ENCODE measurements around the gene PHLDA3. TPM values are rescaled to one million over a fixed set of nuclear protein-coding genes. Genes with fewer than 3 reads are reported as not detected.

PHLDA3 gene
- polyA plus RNA-seq, 1 donor from 2014 or later = 35.1 TPM

DNA sequence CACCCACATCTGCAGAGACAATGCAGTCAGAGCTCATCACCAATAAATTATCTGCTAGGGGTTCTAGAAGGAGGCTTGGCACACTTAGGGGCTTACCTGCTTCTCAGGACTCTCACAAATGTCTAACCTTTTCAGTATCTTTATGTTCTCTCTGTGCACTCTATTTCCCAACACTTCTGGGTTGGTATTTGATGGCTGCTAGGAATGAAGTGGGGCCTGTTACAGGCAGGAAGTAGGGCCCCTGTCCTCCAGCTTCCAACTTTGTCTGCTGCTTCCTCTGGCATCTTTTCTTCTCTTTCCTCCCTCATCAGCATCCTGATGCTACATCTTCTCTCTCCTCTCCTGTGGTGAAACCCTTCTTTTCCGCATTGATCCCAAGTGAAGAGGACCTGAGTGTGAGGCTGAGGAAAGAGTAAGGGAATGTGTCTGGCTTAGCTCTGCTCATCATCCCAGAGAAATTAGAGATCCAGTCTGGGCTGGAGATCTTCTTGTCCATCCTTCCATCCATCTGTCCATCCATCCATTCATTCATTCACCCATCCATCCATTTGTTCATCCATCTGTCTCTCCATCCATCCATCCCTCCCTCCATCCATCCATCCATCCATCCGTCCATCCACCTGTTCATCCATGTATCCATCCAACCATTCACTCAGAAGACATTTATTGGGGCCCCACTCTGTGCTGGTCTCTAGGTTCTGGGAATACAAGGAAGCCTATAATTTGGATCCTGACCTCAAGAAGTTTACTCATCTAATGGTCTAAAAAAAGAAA, 40.8 kb upstream of the PHLDA3 start:
- H2AFZ ChIP-seq (ENCODE audit: low read depth, low read length) = no peak overlapping the region
- H3F3A ChIP-seq (ENCODE audit: insufficient read depth, low read length, poor library complexity, severe bottlenecking) = no peaks in the 10 kb centered on the region
- H3K79me2 ChIP-seq (replicated peaks; ENCODE audit: insufficient read depth, low read length) = no peaks in the 10 kb centered on the region
- no peaks in the 10 kb centered on the region for H3K36me3 ChIP-seq (ENCODE audit: insufficient read depth, low read length)
- no peak overlapping the region for H3K4me2 ChIP-seq (ENCODE audit: low read length)
- no peak overlapping the region for H3K27ac ChIP-seq (ENCODE audit: low read length)
- H3K27me3 ChIP-seq (ENCODE audit: insufficient read depth, low read depth, low read length) = peaks cover 17% of the 10 kb centered on the region
- no peak overlapping the region for H3K9ac ChIP-seq (ENCODE audit: low read length)
- TF ChIP-seq MXI1 (conservative IDR thresholded peaks at IDR 0.05; ENCODE audit: poor library complexity, severe bottlenecking) (no peak), SMC3 (conservative IDR thresholded peaks at IDR 0.05; ENCODE audit: poor library complexity) (no peak), POLR2AphosphoS5 (IDR thresholded peaks at IDR 0.05) (no peak), TAF1 (IDR thresholded peaks at IDR 0.05; ENCODE audit: low read depth) (no peak), CTCF (IDR thresholded peaks at IDR 0.05; ENCODE audit: poor library complexity, severe bottlenecking) (no peak), EZH2 (IDR thresholded peaks at IDR 0.05; ENCODE audit: borderline replicate concordance, insufficient read depth, low read length, poor library complexity, severe bottlenecking) (no peak), EP300 (conservative IDR thresholded peaks at IDR 0.05; ENCODE audit: poor library complexity, severe bottlenecking) (no peak), RAD21 (conservative IDR thresholded peaks at IDR 0.05) (no peak)
- TF ChIP-seq, protein P1, sequence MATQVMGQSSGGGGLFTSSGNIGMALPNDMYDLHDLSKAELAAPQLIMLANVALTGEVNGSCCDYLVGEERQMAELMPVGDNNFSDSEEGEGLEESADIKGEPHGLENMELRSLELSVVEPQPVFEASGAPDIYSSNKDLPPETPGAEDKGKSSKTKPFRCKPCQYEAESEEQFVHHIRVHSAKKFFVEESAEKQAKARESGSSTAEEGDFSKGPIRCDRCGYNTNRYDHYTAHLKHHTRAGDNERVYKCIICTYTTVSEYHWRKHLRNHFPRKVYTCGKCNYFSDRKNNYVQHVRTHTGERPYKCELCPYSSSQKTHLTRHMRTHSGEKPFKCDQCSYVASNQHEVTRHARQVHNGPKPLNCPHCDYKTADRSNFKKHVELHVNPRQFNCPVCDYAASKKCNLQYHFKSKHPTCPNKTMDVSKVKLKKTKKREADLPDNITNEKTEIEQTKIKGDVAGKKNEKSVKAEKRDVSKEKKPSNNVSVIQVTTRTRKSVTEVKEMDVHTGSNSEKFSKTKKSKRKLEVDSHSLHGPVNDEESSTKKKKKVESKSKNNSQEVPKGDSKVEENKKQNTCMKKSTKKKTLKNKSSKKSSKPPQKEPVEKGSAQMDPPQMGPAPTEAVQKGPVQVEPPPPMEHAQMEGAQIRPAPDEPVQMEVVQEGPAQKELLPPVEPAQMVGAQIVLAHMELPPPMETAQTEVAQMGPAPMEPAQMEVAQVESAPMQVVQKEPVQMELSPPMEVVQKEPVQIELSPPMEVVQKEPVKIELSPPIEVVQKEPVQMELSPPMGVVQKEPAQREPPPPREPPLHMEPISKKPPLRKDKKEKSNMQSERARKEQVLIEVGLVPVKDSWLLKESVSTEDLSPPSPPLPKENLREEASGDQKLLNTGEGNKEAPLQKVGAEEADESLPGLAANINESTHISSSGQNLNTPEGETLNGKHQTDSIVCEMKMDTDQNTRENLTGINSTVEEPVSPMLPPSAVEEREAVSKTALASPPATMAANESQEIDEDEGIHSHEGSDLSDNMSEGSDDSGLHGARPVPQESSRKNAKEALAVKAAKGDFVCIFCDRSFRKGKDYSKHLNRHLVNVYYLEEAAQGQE (IDR thresholded peaks at IDR 0.05; ENCODE audit: borderline replicate concordance) = no peak
- no peaks in the 10 kb centered on the region for H3K9me2 ChIP-seq (ENCODE audit: insufficient read depth, low read length)
- H3K9me3 ChIP-seq (ENCODE audit: low read length) = no peaks in the 10 kb centered on the region
- H4K20me1 ChIP-seq (ENCODE audit: insufficient read depth) = no peaks in the 10 kb centered on the region
- no peak overlapping the region for H3K4me3 ChIP-seq (ENCODE audit: low read length)

GRCh38 chr1:201508809-201509208, 39.8 kb upstream of the PHLDA3 start:
- no peak overlapping the region for H3K9ac ChIP-seq (ENCODE audit: low read length)

More at GRCh38 chr1:201508809-201509208, 39.8 kb upstream of the PHLDA3 start:
- peaks cover 17% of the 10 kb centered on the region for H3K27me3 ChIP-seq (ENCODE audit: insufficient read depth, low read depth, low read length)
- H3K4me3 ChIP-seq (ENCODE audit: low read length) = no peak overlapping the region
- no peak for TF ChIP-seq POLR2AphosphoS5 (IDR thresholded peaks at IDR 0.05)
- TF ChIP-seq, protein P1 (IDR thresholded peaks at IDR 0.05; ENCODE audit: borderline replicate concordance) = no peak
- TF ChIP-seq MXI1 (conservative IDR thresholded peaks at IDR 0.05; ENCODE audit: poor library complexity, severe bottlenecking) = no peak
- TF ChIP-seq CTCF (IDR thresholded peaks at IDR 0.05; ENCODE audit: poor library complexity, severe bottlenecking) = no peak
- no peak for TF ChIP-seq EP300 (conservative IDR thresholded peaks at IDR 0.05; ENCODE audit: poor library complexity, severe bottlenecking)
- no peak for TF ChIP-seq SMC3 (conservative IDR thresholded peaks at IDR 0.05; ENCODE audit: poor library complexity)
- no peak for TF ChIP-seq RAD21 (conservative IDR thresholded peaks at IDR 0.05)
- TF ChIP-seq EZH2 (IDR thresholded peaks at IDR 0.05; ENCODE audit: borderline replicate concordance, insufficient read depth, low read length, poor library complexity, severe bottlenecking) = no peak
- no peak for TF ChIP-seq TAF1 (IDR thresholded peaks at IDR 0.05; ENCODE audit: low read depth)
- no peaks in the 10 kb centered on the region for H3K9me3 ChIP-seq (ENCODE audit: low read length)
- H2AFZ ChIP-seq (ENCODE audit: low read depth, low read length) = no peak overlapping the region
- H3K9me2 ChIP-seq (ENCODE audit: insufficient read depth, low read length) = no peaks in the 10 kb centered on the region
- H3K27ac ChIP-seq (ENCODE audit: low read length) = no peak overlapping the region
- H3F3A ChIP-seq (ENCODE audit: insufficient read depth, low read length, poor library complexity, severe bottlenecking) = no peaks in the 10 kb centered on the region
- no peaks in the 10 kb centered on the region for H3K79me2 ChIP-seq (replicated peaks; ENCODE audit: insufficient read depth, low read length)
- H3K4me2 ChIP-seq (ENCODE audit: low read length) = no peak overlapping the region
- H4K20me1 ChIP-seq (ENCODE audit: insufficient read depth) = no peaks in the 10 kb centered on the region
- H3K36me3 ChIP-seq (ENCODE audit: insufficient read depth, low read length) = no peaks in the 10 kb centered on the region
